Activated naive CD4-positive, alpha-beta T cell treated with anti-CD3 and anti-CD28 coated beads for 36 hours (primary cell): ENCODE measurements around the gene IGF1R. TPM values are rescaled to one million over a fixed set of nuclear protein-coding genes. Genes with fewer than 3 reads are reported as not detected.

Experiments
- CTCF ChIA-PET: fragments of 350-600 bp; sonication (Branson Sonifier 250); formaldehyde crosslinking; loops from one replicate; lab custom pipeline; 2021; ENCODE audit warnings: antibody characterized with exemption; lab: Charles Lee
- DNase-seq: peaks from one replicate; pipeline ENCODE4 v3.0.0-alpha.2; 2020
- H3K27ac Mint-ChIP-seq: one replicate; pipeline ENCODE4 v1.8.0; 2021; ENCODE audit warnings: mild to moderate bottlenecking, mixed read lengths
- H3K27me3 Mint-ChIP-seq: one replicate; pipeline ENCODE4 v1.8.0; 2021; ENCODE audit warnings: low read depth, mixed read lengths
- H3K36me3 Mint-ChIP-seq: one replicate; pipeline ENCODE4 v1.8.0; 2021; ENCODE audit warnings: low read depth, mixed read lengths
- H3K4me1 Mint-ChIP-seq: one replicate; pipeline ENCODE4 v1.8.0; 2021; ENCODE audit warnings: low read depth, mixed read lengths
- H3K4me3 Mint-ChIP-seq: one replicate; pipeline ENCODE4 v1.8.0; 2021; ENCODE audit warnings: mild to moderate bottlenecking, moderate library complexity, mixed read lengths
- H3K9me3 Mint-ChIP-seq: one replicate; pipeline ENCODE4 v1.8.0; 2021; ENCODE audit warnings: mixed read lengths
- intact Hi-C: fragments of 100-400 bp; cut with micrococcal nuclease; formaldehyde crosslinking; loops from one replicate; pipeline ENCODE4 v1.15.1; 2023
- total RNA-seq, 2 experiments: library from RNA; stranded (reverse); gene quantifications; one replicate each; pipeline ENCODE4 v1.2.3, GENCODE V29; 2021

IGF1R gene
- total RNA-seq, 2 experiments from 2014 or later, result 25.6 to 26.6 TPM

DNA sequence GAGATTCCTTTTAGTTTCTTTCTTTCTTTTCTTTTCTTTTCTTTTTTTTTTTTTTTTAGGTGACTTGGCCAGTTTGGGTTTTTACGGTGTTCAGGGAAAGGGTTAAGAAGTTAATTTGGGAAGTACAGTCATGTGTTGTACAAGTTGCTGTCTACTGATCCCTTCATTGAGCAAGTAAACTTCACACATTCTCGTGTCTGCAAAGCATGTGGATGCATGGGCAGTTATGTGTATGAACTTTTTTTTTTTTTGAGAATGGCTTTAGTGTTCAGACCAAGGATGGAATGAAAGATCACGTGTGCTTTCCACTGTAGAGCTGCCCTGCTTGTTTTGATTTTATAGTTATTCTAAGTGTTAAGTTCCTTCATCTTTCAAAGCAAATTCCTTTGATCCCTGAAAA, 227.0 kb downstream of the IGF1R start:
- H3K9me3 Mint-ChIP-seq, result peaks cover 5% of the 10 kb centered on the region
- H3K27me3 Mint-ChIP-seq, result no peaks in the 10 kb centered on the region
- H3K4me3 Mint-ChIP-seq, result no peak overlapping the region
- CTCF ChIA-PET, result interaction anchor here (0.6 to 0.7 kb wide), 2 partner anchors 83 to 93 kb away, joined by 3 read pairs; no protein-coding TSS in a partner anchor
- DNase-seq, result no peak
- peaks cover 4% of the 10 kb centered on the region for H3K36me3 Mint-ChIP-seq
- intact Hi-C loops, result no loop called here
- peaks cover 40% of the 10 kb centered on the region for H3K4me1 Mint-ChIP-seq
- no peak overlapping the region for H3K27ac Mint-ChIP-seq

DNA sequence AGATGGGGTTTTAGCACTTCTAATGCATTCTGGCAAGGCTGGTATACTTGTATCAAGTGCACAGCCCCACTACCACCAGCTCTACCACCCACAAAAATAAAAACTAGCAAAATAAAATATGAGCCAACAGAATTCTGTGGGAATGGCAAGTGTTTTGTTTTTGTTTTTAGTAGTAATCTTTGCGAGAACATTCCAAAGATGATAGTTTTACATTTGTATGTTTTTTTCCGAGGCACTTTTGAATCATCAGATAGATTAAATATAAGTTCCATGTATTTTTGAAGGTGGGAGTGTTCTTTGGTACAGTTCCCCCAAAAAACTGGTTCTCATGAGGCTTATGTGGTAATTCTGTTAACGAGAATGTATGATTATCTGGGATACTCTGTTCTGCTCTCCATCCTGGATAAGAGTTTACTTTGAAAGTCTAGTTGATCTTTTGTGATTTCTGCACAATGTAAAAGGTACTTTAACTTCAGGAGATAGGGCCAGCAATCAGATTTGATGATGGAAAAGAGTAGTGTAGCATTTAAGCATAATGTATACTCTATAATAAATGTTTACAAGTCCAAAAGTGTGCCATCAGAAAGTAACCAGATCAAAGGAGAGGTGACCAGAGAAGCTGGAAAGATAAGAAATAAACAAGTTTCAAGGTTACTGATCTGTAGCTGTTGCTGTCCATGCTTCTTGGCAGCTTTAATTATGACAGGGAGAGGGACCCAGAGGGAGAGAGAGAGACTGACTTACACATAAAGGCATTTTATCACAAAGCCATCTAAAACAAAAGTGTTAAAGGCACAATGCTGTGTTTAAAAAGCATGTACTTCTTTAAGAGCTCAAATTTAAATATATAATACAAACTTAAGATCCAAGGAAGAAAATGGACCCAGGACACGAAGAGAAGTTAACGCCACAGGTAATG, 228.4 kb downstream of the IGF1R start:
- Mint-ChIP-seq H3K27me3 (no peaks in the 10 kb centered on the region), H3K27ac (no peak overlapping the region), H3K9me3 (no peaks in the 10 kb centered on the region), H3K4me1 (peaks cover 38% of the 10 kb centered on the region), H3K4me3 (no peak overlapping the region), H3K36me3 (no peaks in the 10 kb centered on the region)
- intact Hi-C loops, result no loop called here
- no peak for DNase-seq
- CTCF ChIA-PET, result interaction anchor here (0.6 to 0.7 kb wide), 2 partner anchors 224 to 566 kb away, joined by 3 to 4 read pairs; no protein-coding TSS in a partner anchor

DNA sequence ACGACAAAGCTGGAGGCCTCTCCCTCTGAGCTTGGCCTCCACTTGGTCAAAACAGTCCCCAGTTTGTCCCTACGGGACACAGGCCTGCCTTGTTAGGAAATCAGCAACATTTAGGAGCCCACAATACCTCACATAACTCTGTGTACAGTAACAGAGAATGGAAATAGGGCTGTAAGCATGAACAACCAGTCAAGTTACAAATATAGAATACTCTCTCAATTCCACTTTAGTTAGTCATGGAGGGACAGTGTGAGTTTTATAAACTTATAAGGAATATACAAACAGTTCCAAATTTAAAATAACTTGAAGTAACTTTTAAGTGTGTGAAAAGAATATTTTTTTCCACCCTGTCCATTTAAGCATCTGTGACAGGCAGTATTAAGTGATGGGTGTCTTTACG, 229.8 kb downstream of the IGF1R start:
- Mint-ChIP-seq H3K27me3 (no peaks in the 10 kb centered on the region), H3K9me3 (no peaks in the 10 kb centered on the region), H3K36me3 (no peaks in the 10 kb centered on the region), H3K4me1 (peaks cover 39% of the 10 kb centered on the region), H3K27ac (no peak overlapping the region), H3K4me3 (no peak overlapping the region)
- intact Hi-C loops, result no loop called here
- no peak for DNase-seq
- CTCF ChIA-PET, result no interaction called here

GRCh38 chr15:98878862-98879261, 230.5 kb downstream of the IGF1R start:
- no peak overlapping the region for H3K27ac Mint-ChIP-seq
- intact Hi-C loops, result no loop called here
- CTCF ChIA-PET, result no interaction called here
- peaks cover 32% of the 10 kb centered on the region for H3K4me1 Mint-ChIP-seq
- no peaks in the 10 kb centered on the region for H3K36me3 Mint-ChIP-seq
- no peaks in the 10 kb centered on the region for H3K27me3 Mint-ChIP-seq
- H3K4me3 Mint-ChIP-seq, result no peak overlapping the region
- H3K9me3 Mint-ChIP-seq, result no peaks in the 10 kb centered on the region
- DNase-seq, result no peak

DNA sequence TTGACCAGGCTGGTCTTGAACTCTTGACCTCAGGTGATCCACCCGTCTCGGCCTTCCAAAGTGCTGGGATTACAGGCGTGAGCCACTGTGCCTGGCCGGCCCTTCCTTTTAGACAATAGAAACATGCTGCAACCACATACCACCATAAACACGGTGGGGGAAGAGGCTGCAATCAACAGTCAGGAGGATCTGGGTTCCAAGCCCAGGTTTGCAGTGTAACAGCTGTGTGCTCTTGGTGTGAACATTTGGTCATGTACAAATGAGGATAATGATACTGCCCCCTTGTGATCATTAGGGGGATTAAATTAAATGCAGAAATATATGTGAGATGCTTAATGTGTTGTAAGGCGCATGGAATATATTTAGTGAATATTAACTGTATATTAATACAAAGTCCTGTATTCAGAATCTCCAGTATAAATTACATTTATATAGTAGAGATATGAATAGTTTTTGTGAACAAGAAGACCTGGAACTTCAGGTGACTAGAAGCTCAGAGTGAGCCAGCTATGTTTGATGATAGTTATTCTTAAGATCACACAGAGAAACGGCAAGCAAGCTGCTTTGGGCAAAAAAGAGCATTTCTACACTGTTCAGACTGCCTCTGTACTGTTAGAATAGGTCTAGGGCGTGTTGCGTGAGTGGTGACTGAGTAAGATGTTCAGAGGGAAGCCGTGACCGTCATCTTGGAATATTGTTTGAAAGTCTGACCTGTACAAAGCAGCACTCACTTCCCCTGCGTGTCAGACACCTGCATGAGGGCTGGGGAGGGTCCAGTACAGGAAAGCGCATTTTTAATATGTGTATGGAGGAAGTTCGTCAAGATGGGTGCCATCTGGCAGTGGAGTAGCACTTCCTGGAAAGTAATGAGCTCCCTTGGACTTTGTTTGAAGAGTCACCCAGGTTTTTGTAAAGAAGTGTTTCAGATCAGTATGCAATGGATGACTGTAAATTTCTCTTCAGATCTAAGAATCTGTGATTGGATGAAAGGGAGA, 233.5 kb downstream of the IGF1R start:
- DNase-seq, result peak; percentile 23
- CTCF ChIA-PET, result interaction anchor here (0.6 to 3.6 kb wide), 36 partner anchors 9 to 888 kb away, joined by 3 to 46 read pairs (median 3); no protein-coding TSS in a partner anchor
- Mint-ChIP-seq H3K27me3 (no peaks in the 10 kb centered on the region), H3K9me3 (no peaks in the 10 kb centered on the region), H3K36me3 (no peaks in the 10 kb centered on the region), H3K4me1 (peaks cover 14% of the 10 kb centered on the region), H3K27ac (peak overlapping the region; percentile 25), H3K4me3 (no peak overlapping the region)
- intact Hi-C loops, result loop anchor here (1.0 kb wide), 4 partner anchors 103 to 440 kb away; no protein-coding TSS in a partner anchor

DNA sequence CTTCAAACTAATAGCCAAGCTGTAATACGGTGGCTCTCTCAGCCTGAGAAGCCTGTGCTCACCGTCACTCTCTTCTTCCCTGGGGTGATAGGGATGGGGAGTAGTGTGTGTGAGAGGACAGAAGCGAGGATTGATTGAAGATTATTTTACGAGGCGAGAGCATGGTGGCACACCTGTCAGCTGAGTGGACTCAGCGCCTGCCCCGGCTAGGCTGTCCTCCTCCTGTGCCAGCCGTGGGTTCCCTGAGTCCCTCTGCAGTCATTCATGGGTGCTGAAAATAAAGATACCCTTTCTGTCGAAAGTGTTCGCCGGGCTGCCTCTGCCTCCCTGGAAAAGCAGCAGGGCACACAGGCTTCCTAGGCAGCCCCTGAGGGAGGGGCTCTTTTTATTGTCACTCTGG, 235.1 kb downstream of the IGF1R start:
- Mint-ChIP-seq H3K27ac (no peak overlapping the region), H3K36me3 (no peaks in the 10 kb centered on the region), H3K27me3 (no peaks in the 10 kb centered on the region), H3K4me1 (peaks cover 20% of the 10 kb centered on the region), H3K4me3 (no peak overlapping the region), H3K9me3 (no peaks in the 10 kb centered on the region)
- CTCF ChIA-PET, result interaction anchor here (0.7 to 3.6 kb wide), 5 partner anchors 11 to 364 kb away, joined by 4 to 31 read pairs (median 4); no protein-coding TSS in a partner anchor
- intact Hi-C loops, result no loop called here
- no peak for DNase-seq

- CTCF ChIA-PET, result interaction anchor here (0.9 to 1.4 kb wide), 2 partner anchors 34 to 106 kb away, joined by 3 to 4 read pairs; no protein-coding TSS in a partner anchor
- no peak overlapping the region for H3K27ac Mint-ChIP-seq
- no peak overlapping the region for H3K4me3 Mint-ChIP-seq
- DNase-seq, result no peak
- intact Hi-C loops, result no loop called here
- no peaks in the 10 kb centered on the region for H3K27me3 Mint-ChIP-seq
- no peaks in the 10 kb centered on the region for H3K36me3 Mint-ChIP-seq
- H3K4me1 Mint-ChIP-seq, result peaks cover 26% of the 10 kb centered on the region
- H3K9me3 Mint-ChIP-seq, result no peaks in the 10 kb centered on the region
Measured at GRCh38 chr15:98884894-98885293, 236.6 kb downstream of the IGF1R start.

GRCh38 chr15:98887976-98888375, 239.6 kb downstream of the IGF1R start:
- intact Hi-C loops, result no loop called here
- no peak overlapping the region for H3K4me3 Mint-ChIP-seq
- no peak for DNase-seq
- CTCF ChIA-PET, result no interaction called here
- H3K27me3 Mint-ChIP-seq, result no peaks in the 10 kb centered on the region
- H3K36me3 Mint-ChIP-seq, result peaks cover 5% of the 10 kb centered on the region
- H3K27ac Mint-ChIP-seq, result no peak overlapping the region
- peaks cover 18% of the 10 kb centered on the region for H3K4me1 Mint-ChIP-seq
- H3K9me3 Mint-ChIP-seq, result no peaks in the 10 kb centered on the region

DNA sequence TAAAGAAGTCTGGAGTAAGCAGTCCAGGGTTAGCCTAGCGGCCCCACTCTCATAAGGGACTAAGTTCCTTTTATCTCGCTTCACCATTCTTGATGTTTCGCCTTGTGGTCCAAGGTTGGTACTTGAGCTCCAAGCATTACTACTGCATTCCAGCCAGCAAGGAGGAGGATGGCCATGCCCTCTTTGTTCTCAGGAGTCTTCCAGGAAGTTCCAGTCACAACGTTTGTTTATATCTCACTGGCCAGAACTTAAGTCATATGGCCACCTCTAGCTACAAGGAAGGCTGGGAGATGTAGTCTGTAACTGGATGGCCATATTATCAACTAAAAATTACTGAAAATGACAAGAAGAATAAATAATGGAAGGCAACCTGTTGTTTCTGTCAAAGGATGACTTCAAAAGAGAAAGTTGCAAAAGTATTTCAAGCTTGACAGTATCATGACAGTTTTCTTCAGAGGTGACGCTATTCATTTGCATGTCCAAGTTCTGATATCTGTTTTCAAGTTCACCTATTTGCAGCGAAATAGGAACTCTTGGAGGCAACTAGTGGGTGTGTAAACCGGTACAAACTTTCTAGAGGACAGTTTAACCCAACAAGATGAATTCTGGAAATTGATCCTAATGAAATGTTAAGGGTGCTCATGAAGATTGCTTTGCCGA, 240.6 kb downstream of the IGF1R start:
- intact Hi-C loops, result no loop called here
- Mint-ChIP-seq H3K4me3 (no peak overlapping the region), H3K4me1 (peaks cover 18% of the 10 kb centered on the region), H3K27me3 (no peaks in the 10 kb centered on the region), H3K36me3 (peaks cover 7% of the 10 kb centered on the region), H3K9me3 (no peaks in the 10 kb centered on the region), H3K27ac (no peak overlapping the region)
- CTCF ChIA-PET, result no interaction called here
- no peak for DNase-seq

- CTCF ChIA-PET, result no interaction called here
- no peak for DNase-seq
- no peaks in the 10 kb centered on the region for H3K9me3 Mint-ChIP-seq
- intact Hi-C loops, result no loop called here
- H3K27ac Mint-ChIP-seq, result no peak overlapping the region
- H3K27me3 Mint-ChIP-seq, result no peaks in the 10 kb centered on the region
- no peak overlapping the region for H3K4me3 Mint-ChIP-seq
- H3K4me1 Mint-ChIP-seq, result peaks cover 18% of the 10 kb centered on the region
- H3K36me3 Mint-ChIP-seq, result peaks cover 12% of the 10 kb centered on the region
Measured at GRCh38 chr15:98889930-98890695, 241.8 kb downstream of the IGF1R start.

DNA sequence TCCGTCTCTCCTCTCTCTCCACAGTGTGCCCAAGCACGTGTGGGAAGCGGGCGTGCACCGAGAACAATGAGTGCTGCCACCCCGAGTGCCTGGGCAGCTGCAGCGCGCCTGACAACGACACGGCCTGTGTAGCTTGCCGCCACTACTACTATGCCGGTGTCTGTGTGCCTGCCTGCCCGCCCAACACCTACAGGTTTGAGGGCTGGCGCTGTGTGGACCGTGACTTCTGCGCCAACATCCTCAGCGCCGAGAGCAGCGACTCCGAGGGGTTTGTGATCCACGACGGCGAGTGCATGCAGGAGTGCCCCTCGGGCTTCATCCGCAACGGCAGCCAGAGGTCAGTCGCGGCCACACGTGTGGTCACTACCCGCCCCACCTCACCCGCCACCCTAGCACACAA, 243.0 kb downstream of the IGF1R start:
- Mint-ChIP-seq H3K27me3 (no peaks in the 10 kb centered on the region), H3K36me3 (peaks cover 14% of the 10 kb centered on the region), H3K27ac (no peak overlapping the region), H3K4me1 (peaks cover 18% of the 10 kb centered on the region), H3K4me3 (no peak overlapping the region), H3K9me3 (no peaks in the 10 kb centered on the region)
- no peak for DNase-seq
- intact Hi-C loops, result no loop called here
- CTCF ChIA-PET, result interaction anchor here (1.7 kb wide), 1 partner anchor 10 kb away, joined by 9 read pairs; no protein-coding TSS in a partner anchor
